HL-60 (cell line): ENCODE results near the gene DYNC1H1.
A peak's percentile ranks its signal among the peaks of the same experiment; 100 is the strongest.

Source experiments
- DNase-seq, 2 experiments: peaks; one replicate each; pipeline ENCODE4 v3.0.0-alpha.2; 2010 to 2020; ENCODE audit warnings: low read depth in 1 of 2, low spot score in 1 of 2
- H3K27ac ChIP-seq: fragments of 250-450 bp; sonication (Bioruptor Pico); replicated peaks from 2 replicates; pipeline ENCODE4 v1.5.1; 2020; ENCODE audit warnings: mild to moderate bottlenecking, moderate library complexity
- H3K27me3 ChIP-seq: fragments of 250-450 bp; sonication (Bioruptor Pico); 2 replicates; pipeline ENCODE4 v1.5.1; 2021; ENCODE audit warnings: mild to moderate bottlenecking, moderate library complexity; ENCODE audit not compliant: insufficient read depth, poor library complexity, severe bottlenecking
- H3K4me3 ChIP-seq: replicated peaks from 2 replicates; pipeline ENCODE4 v1.5.1; 2011; ENCODE audit warnings: mild to moderate bottlenecking, control low read depth, low read length; ENCODE audit not compliant: insufficient read depth
- CTCF ChIP-seq: IDR thresholded peaks from one replicate; pipeline ENCODE4 v1.5.1; 2011; ENCODE audit warnings: low read length, control low read depth, inconsistent platforms; ENCODE audit not compliant: insufficient read depth
- GABPA ChIP-seq: IDR thresholded peaks from 2 replicates; pipeline ENCODE4 v1.6.1; 2012; ENCODE audit warnings: low read depth
- POLR2AphosphoS5 ChIP-seq: IDR thresholded peaks from 2 replicates; pipeline ENCODE4 v1.6.1; 2012; ENCODE audit warnings: low read depth
- REST ChIP-seq: IDR thresholded peaks from 2 replicates; pipeline ENCODE4 v1.6.1; 2012; ENCODE audit warnings: low read depth; ENCODE audit not compliant: insufficient replicate concordance
- SPI1 ChIP-seq: IDR thresholded peaks from 2 replicates; pipeline ENCODE4 v1.6.1; 2012; ENCODE audit warnings: low read depth, mild to moderate bottlenecking, borderline replicate concordance

The DYNC1H1 gene

DNA sequence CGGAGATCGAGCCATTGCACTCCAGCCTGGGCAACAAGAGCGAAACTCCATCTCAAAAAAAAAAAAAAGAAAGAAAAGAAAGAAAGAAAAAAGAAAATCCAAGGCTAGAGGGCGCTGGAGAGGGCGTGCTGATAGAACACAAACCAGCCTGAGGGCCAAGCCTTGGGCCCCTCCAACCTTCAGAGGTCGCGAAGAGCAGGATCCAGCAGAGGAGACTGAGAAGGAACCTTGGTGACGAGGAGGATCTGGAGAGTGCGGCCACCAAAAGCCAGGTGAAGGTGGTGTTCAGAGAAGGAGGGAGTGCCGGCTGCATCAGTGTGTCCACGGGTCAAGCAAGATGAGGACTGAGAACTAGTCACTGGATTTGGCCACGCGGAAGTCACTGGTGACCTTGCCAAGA is 4.1 kb upstream of the DYNC1H1 start:
- Histone ChIP-seq H3K27ac (no peak overlapping the region), H3K27me3 (no peaks in the 10 kb centered on the region), H3K4me3 (no peak overlapping the region)
- TF ChIP-seq GABPA = no peak
- TF ChIP-seq CTCF = no peak
- TF ChIP-seq REST = no peak
- TF ChIP-seq SPI1 = no peak
- TF ChIP-seq POLR2AphosphoS5 = no peak
- DNase-seq = peak in 1 of 2 experiments; percentile 35

DNA sequence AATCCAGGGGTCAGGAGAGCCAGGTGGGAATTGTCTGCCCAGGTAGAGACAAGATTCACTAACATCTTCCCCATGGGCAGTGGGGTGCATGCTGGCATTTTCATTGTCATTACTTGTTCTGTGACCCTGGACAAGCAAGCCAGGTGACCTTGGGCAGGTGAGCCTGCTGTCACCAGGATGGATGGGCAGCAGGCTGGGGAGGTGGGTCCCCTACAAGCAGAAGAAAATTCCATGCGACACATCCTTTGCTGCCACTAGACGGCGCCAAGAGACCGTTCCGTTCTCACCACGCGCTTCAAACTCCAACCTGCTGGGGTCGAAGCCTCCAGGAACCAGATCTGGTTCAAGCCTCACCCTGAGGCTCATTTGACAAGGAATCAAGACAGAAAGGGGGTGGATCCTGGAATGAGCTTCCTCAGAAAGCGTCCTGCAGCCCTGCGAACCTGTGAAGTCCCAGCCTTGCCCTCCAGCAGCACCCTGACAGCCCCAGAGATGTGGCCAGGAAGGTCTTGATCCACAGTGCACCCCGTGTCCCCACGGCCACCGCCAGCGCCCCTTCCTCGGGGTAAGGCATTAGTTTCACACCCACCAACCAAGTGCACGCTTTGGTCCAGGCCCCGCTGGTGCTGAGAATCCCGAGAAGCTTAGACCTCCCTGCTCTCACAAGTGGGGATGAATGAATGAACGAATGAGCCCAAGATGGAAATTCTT is 3.2 kb upstream of the DYNC1H1 start:
- TF ChIP-seq SPI1 (no peak), GABPA (no peak), CTCF (peak; percentile 99)
- Histone ChIP-seq H3K4me3 (no peak overlapping the region), H3K27ac (no peak overlapping the region), H3K27me3 (no peaks in the 10 kb centered on the region)
- peak; percentile 80 to 82 for DNase-seq

DNA sequence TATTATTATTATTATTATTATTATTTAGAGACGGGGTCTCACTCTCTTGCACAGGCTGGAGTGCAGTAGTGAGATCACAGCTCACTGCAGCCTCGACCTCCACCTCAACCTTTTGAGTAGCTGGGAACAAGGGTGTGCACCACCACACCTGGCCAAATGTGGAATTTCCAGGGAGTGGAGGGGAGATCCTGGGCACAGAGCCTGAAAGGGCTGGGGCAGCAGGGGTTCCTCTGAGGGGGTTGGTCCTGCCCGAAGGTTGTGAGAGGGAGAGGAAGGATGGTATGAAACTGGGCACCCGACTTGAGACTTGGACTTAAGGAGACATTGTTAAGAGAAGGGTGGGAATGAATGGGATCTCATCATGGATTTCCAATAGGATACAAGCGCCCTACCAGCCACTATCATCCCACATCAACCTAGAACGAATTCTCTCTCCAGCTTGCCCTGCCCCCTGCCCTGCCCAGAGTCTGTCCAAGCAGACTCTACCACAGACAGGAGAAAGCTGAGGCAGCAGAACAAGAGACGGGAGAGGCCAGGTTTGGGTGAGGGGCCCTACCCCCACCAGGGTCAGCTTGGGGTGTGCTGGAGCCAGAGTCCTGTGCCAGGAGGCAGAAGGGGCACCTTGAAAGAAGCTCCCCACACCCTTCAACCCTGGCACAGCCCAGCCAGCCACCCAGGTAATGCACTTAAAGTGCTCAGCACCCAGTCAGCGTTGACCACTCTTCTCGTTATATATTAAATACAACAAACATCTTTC is 2.4 kb upstream of the DYNC1H1 start:
- DNase-seq = no peak
- Histone ChIP-seq H3K27ac (no peak overlapping the region), H3K4me3 (no peak overlapping the region), H3K27me3 (no peaks in the 10 kb centered on the region)
- no peak for TF ChIP-seq GABPA
- no peak for TF ChIP-seq CTCF
- no peak for TF ChIP-seq SPI1
- no peak for TF ChIP-seq REST
- no peak for TF ChIP-seq POLR2AphosphoS5
